DMS53 (cell line): ENCODE data around the gene TEAD3.

Experiments used
- DNase-seq: peaks from one replicate; lab custom pipeline; 2025; lab: John Stamatoyannopoulos, UW

Gene TEAD3

GRCh38 chr6:35512740-35513139 lies 15.9 kb upstream of the TEAD3 start, which contains the start of gene TULP1:
TSS of gene TULP1 (minus strand) at chr6:35512896. CDS start at chr6:35512858, 38 bp downstream.
- no peak for DNase-seq

GRCh38 chr6:35512006-35512405 lies 15.1 kb upstream of the TEAD3 start:
- no peak for DNase-seq

- DNase-seq = no peak
Observed at GRCh38 chr6:35511562-35511941, 14.7 kb upstream of the TEAD3 start.

- no peak for DNase-seq
Observed at GRCh38 chr6:35510916-35511561, 14.2 kb upstream of the TEAD3 start.

GRCh38 chr6:35508542-35508941 lies 11.7 kb upstream of the TEAD3 start:
- DNase-seq = peak; percentile 30

GRCh38 chr6:35508027-35508426 lies 11.1 kb upstream of the TEAD3 start:
- DNase-seq = peak; percentile 44

GRCh38 chr6:35507221-35507620 lies 10.3 kb upstream of the TEAD3 start:
- DNase-seq = no peak

- DNase-seq = no peak
Observed at GRCh38 chr6:35506536-35506935, 9.7 kb upstream of the TEAD3 start.

- DNase-seq = peak; percentile 47
Observed at GRCh38 chr6:35505999-35506412, 9.1 kb upstream of the TEAD3 start.

GRCh38 chr6:35503534-35503933 lies 6.7 kb upstream of the TEAD3 start:
- no peak for DNase-seq

GRCh38 chr6:35501784-35502183 lies 4.9 kb upstream of the TEAD3 start:
- no peak for DNase-seq

GRCh38 chr6:35500782-35501181 lies 3.9 kb upstream of the TEAD3 start:
- DNase-seq = peak; percentile 85

- DNase-seq = no peak
Observed at GRCh38 chr6:35499372-35499771, 2.5 kb upstream of the TEAD3 start.

- DNase-seq = peak; percentile 51
Observed at GRCh38 chr6:35498422-35499067, 1.7 kb upstream of the TEAD3 start.

- peak; percentile 82 for DNase-seq
Observed at GRCh38 chr6:35497571-35498421, 917 bp upstream of the TEAD3 start.

GRCh38 chr6:35496036-35496840 lies 641 bp downstream of the TEAD3 start:
- peak; percentile 65 for DNase-seq

- no peak for DNase-seq
Observed at GRCh38 chr6:35495258-35496035, 1.4 kb downstream of the TEAD3 start.

- DNase-seq = no peak
Observed at GRCh38 chr6:35494161-35494563, 2.7 kb downstream of the TEAD3 start.

GRCh38 chr6:35493307-35493983 lies 3.4 kb downstream of the TEAD3 start:
- no peak for DNase-seq

GRCh38 chr6:35492974-35493284 lies 4.0 kb downstream of the TEAD3 start:
- DNase-seq = no peak
